Epithelial cell of prostate (primary cell): ENCODE results near the gene GPC2.

Experiments
- DNase-seq: peaks from one replicate; pipeline ENCODE4 v3.0.0-alpha.2; 2011; ENCODE audit warnings: low read depth, low spot score
- H3K27ac ChIP-seq: fragments of 450-650 bp; 2 replicates; pipeline ENCODE4 v1.5.1; 2017; ENCODE audit warnings: mild to moderate bottlenecking

GPC2 gene

GRCh38 chr7:100170101-100170897, 6.9 kb downstream of the GPC2 start:
- no peak overlapping the region for H3K27ac ChIP-seq

GRCh38 chr7:100169147-100169850, 7.9 kb downstream of the GPC2 start:
- H3K27ac ChIP-seq, result no peak overlapping the region

More at GRCh38 chr7:100170101-100170897, 6.9 kb downstream of the GPC2 start:
- DNase-seq, result no peak

GRCh38 chr7:100167912-100168323, 9.3 kb downstream of the GPC2 start:
- H3K27ac ChIP-seq, result no peak overlapping the region
- DNase-seq, result no peak

More at GRCh38 chr7:100169147-100169850, 7.9 kb downstream of the GPC2 start:
- DNase-seq, result no peak

- H3K27ac ChIP-seq, result no peak overlapping the region
- no peak for DNase-seq
Measured at GRCh38 chr7:100166970-100167911, 9.9 kb downstream of the GPC2 start.

- no peak for DNase-seq
Measured at GRCh38 chr7:100166317-100166940, 10.8 kb downstream of the GPC2 start.

GRCh38 chr7:100163871-100164270, 13.3 kb downstream of the GPC2 start:
- DNase-seq, result no peak
- H3K27ac ChIP-seq, result no peak overlapping the region

More at GRCh38 chr7:100166317-100166940, 10.8 kb downstream of the GPC2 start:
- no peak overlapping the region for H3K27ac ChIP-seq

- no peak overlapping the region for H3K27ac ChIP-seq
Measured at GRCh38 chr7:100163006-100163531, 14.1 kb downstream of the GPC2 start.

GRCh38 chr7:100160067-100160466, 17.1 kb downstream of the GPC2 start:
- H3K27ac ChIP-seq, result no peak overlapping the region
- no peak for DNase-seq

More at GRCh38 chr7:100163006-100163531, 14.1 kb downstream of the GPC2 start:
- peak; percentile 40 for DNase-seq

GRCh38 chr7:100159099-100159623, 18.0 kb downstream of the GPC2 start:
- peak overlapping the region; percentile 77 for H3K27ac ChIP-seq
- DNase-seq, result no peak

GRCh38 chr7:100158229-100159098, 18.7 kb downstream of the GPC2 start, which contains the start of gene TRAPPC14:
TRAPPC14 (minus strand) TSS chr7:100158723; CDS start chr7:100158499, 224 bp downstream.
- H3K27ac ChIP-seq, result peak within 1 kb of the TSS; percentile 77
- no peak for DNase-seq

GRCh38 chr7:100157334-100158228, 19.6 kb downstream of the GPC2 start:
- DNase-seq, result peak; percentile 31
- peak overlapping the region; percentile 77 for H3K27ac ChIP-seq

GRCh38 chr7:100157069-100157333, 20.2 kb downstream of the GPC2 start:
- peak overlapping the region; percentile 77 for H3K27ac ChIP-seq

GRCh38 chr7:100156331-100157068, 20.7 kb downstream of the GPC2 start:
- no peak overlapping the region for H3K27ac ChIP-seq
- no peak for DNase-seq

More at GRCh38 chr7:100157069-100157333, 20.2 kb downstream of the GPC2 start:
- DNase-seq, result no peak

GRCh38 chr7:100155553-100156317, 21.4 kb downstream of the GPC2 start:
- DNase-seq, result no peak
- H3K27ac ChIP-seq, result no peak overlapping the region

GRCh38 chr7:100154651-100155491, 22.3 kb downstream of the GPC2 start:
- no peak for DNase-seq
- no peak overlapping the region for H3K27ac ChIP-seq
